ENCODE results near the gene FNIP1.
"Not testable (repeated sequence)": the region's sequence is repeated elsewhere in the genome, so short reads cannot be mapped to it uniquely, and the experiment has no call there.

The FNIP1 gene

GRCh38 chr5:131796793-131797693, at the start of gene FNIP1:
FNIP1 (minus strand) TSS chr5:131797017; CDS start chr5:131796921, 96 bp downstream.
- DNase-seq, result peak; percentile 98

DNA sequence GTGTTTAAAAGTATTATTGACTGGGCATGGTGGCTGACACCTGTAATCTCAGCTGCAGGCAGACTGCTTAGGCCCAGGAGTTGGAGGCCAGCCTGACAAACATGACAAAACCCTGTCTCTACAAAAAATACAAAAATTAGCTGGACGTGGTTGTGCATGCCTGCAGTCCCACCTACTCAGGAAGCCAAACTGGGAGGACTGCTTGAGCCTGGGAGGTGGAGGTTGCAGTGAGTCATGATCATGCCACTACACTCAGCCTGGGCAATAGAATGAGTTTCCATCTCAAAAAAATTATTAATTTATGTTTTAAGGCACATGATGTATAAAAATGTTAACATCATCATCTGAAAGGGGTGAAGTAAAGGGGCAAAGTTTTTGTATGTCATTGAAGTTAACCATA, 49.7 kb upstream of the FNIP1 start:
- DNase-seq, result no peak

DNA sequence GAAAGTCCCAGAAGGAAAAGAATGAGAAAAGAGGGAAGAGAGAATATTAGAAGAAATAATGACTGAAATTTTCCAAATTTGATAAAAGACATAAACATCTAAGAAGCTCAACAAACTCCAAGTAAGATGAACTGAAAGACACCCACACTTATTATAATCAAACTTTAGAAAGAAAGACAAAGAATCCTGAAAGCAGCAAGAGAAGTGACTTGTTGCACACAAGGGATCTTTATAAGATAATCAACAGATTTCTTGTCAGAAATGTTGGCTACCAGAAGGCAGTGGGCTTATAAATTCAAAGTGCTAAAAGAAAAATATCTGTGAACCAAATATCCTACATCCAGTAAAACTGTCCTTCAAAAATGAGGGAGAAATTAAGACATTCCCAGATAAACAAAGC, 49.0 kb upstream of the FNIP1 start:
- no peak for DNase-seq

GRCh38 chr5:131842971-131843370, 46.2 kb upstream of the FNIP1 start:
- DNase-seq, result not testable (repeated sequence)

- DNase-seq, result not testable (repeated sequence)
Observed at GRCh38 chr5:131832702-131833101, 35.9 kb upstream of the FNIP1 start.

DNA sequence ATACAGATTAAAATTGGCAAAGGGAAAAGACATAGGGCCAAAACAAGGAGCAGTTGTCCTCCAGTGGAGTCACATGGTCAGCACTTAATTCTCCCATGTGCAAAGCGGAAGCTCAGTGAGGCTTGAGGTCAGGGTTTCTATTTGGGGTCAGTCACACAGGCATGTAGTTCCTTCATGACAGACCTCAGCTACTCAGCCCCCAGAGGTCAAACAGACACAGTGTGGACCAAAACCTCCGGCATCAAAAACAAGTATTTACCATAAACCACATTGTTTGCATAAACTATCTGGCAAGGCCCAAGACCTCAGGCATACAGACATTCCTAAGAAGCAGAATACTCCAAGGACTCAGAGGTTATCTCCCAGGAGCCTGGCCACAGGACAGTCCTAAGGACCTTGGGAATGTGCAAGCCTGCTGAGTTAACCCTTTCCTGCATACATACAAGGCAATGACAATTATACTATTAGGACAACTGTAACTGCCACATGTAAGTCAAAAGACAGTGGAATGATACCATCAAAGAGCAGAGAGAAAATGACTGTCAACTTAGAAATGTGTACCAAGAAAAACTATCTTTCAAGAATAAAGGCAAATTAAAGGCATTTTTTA, 28.7 kb upstream of the FNIP1 start:
- DNase-seq, result no peak

DNA sequence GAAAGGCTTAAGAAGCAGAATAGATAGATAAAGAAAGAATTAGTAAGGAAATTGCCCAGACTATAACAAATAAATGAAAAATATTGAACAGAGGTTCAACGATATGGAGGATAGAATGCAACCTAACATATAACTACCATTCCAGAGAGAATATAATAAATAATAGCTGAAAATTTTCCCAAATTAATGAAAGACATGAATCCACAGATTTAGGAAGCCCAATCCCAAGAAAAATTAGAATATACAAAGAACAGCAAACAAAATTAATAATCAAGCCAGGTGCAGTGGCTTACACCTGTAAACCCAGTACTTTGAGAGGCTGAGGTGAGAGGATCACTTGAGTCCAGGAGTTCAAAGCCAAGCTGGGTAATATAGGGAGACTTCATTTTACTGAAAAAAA, 27.8 kb upstream of the FNIP1 start:
- no peak for DNase-seq

DNA sequence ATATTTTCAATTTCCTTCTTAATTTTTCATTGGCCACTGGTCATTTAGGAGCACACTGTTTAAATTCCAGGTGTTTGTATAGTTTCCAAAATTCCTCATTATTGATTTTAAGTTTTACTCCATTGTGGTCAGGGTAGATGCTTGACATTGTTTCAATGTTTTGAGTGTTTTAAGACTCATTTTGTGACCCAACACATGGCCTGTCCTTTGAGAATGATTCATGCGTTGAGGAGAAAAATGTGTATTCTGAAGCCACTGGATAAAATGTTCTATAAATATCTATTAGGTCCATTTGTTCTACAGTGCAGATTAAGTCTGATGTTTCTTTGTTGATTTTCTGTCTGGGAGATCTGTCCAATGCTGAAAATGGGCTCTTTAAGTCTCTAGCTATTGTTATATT, 24.4 kb upstream of the FNIP1 start:
- DNase-seq, result no peak

GRCh38 chr5:131818001-131818724, 21.3 kb upstream of the FNIP1 start:
- DNase-seq, result no peak

- DNase-seq, result no peak
Observed at GRCh38 chr5:131814990-131815389, 18.2 kb upstream of the FNIP1 start.

DNA sequence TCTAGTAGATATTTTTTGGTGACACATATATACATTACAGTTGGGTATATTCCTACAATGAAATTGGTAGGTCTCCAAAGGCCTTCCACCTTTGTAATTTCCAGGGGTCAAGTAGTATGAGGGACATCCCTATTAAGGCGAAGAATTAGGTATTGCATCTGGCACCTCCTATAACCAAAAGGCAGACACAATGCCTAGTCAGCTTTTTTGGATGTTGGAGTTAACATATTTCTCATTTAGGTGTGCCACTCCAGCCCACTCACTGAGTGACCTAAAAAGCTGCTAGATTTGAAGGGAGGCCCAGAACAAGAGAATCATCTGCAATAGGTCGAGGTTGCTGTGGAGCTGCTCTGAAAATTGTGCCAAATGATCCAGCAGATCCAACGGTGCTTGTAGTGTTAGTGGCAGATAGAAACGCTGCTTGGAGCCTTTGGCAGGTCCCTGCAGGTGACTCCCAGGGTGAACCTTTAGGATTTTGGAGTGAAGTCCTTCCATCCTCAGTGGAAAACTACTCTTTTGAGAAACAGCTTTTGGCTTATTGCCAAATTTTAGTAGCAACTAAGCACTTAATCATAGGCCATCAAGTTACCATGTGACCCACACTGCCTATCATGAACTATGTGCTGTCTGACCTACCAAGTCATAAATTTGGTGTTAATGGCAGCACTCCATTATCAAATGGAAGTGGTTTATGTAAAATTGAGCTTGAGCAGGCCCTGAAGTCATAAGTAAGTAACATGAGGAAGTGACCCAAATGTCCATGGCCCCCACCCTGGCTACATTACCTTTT, 15.7 kb upstream of the FNIP1 start:
- DNase-seq, result no peak

- DNase-seq, result no peak
Observed at GRCh38 chr5:131810510-131811249, 13.9 kb upstream of the FNIP1 start.

GRCh38 chr5:131795879-131796792, 681 bp downstream of the FNIP1 start:
- no peak for DNase-seq

- DNase-seq, result no peak
Observed at GRCh38 chr5:131795228-131795627, 1.6 kb downstream of the FNIP1 start.

DNA sequence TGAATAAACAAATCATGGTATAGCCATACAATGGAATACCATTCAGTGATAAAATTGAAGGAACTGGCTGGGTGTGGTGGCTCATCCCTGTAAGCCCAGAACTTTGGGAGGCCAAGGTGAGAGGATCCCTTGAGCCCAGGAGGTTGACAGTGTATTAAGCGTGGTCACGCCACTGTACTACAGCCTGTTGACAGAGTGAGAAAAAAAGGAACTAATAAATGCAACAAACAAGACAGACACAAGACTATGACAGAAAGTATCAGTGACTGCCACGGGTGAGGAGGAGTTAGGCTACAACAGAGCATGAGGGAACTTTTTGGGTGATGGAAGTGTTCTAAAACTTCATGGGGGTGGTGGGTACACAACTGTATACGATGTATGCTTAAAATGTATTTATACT, 2.2 kb downstream of the FNIP1 start:
- DNase-seq, result no peak

DNA sequence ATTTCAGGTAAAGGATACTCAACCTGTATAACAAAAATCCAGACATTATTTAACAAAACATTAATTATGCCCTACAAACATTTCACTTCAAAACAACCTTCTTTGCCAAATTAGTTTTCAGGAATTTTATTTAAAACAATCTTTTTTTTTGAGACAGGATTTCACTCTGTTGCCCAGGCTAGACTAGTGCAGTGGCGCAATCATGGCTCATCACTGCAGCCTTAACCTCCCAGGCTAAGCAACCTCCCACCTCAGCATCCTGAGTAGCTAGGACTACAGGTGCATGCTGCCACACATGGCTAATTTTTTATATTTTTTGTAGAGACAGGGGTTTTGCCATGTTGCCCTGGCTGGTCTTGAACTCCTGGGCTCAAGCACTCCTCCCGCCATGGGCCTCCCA, 3.9 kb downstream of the FNIP1 start:
- DNase-seq, result no peak

- DNase-seq, result no peak
Observed at GRCh38 chr5:131791866-131792265, 5.0 kb downstream of the FNIP1 start.

GRCh38 chr5:131790550-131790949, 6.3 kb downstream of the FNIP1 start:
- no peak for DNase-seq

- DNase-seq, result no peak
Observed at GRCh38 chr5:131789765-131790164, 7.1 kb downstream of the FNIP1 start.

GRCh38 chr5:131787736-131788135, 9.1 kb downstream of the FNIP1 start:
- no peak for DNase-seq
